ENCODE measurements around the gene MUC20. TPM values are rescaled to one million over a fixed set of nuclear protein-coding genes. Genes with fewer than 3 reads are reported as not detected.

MUC20 gene
- total and polyA plus RNA-seq, 4 donors: 1.1 to 9.7 (median 7.7) TPM

GRCh38 chr3:195761123-195761566 is 40.4 kb downstream of the MUC20 start:
- DNase-seq (ENCODE audit: low spot score): no peak
- TF ChIP-seq RXRA (IDR thresholded peaks at IDR 0.05) (no peak), REST (IDR thresholded peaks at IDR 0.05) (no peak), MAX (IDR thresholded peaks at IDR 0.05) (no peak), SP1 (IDR thresholded peaks at IDR 0.05) (no peak), RAD21 (IDR thresholded peaks at IDR 0.05) (no peak), FOXA2 (IDR thresholded peaks at IDR 0.05) (no peak), CTCF (IDR thresholded peaks at IDR 0.05; ENCODE audit: low read depth, low read length, missing input control) (no peak), NR2F2 (IDR thresholded peaks at IDR 0.05) (no peak), ZBTB33 (IDR thresholded peaks at IDR 0.05) (no peak), EGR1 (IDR thresholded peaks at IDR 0.05; ENCODE audit: low read depth in 2 of 2) (no peak), HNF4A (conservative IDR thresholded peaks at IDR 0.05) (no peak)
- Histone ChIP-seq H3K36me3 (ENCODE audit: control insufficient read depth in 4 of 4, insufficient read depth in 3 of 4, low read depth in 1 of 4, low read length in 3 of 4) (no peaks in the 10 kb centered on the region), H3K9me3 (ENCODE audit: control insufficient read depth in 4 of 4, low read length in 3 of 4) (no peaks in the 10 kb centered on the region), H3K4me3 (ENCODE audit: low read depth in 1 of 3, low read length in 3 of 3) (no peak overlapping the region), H3K27ac (ENCODE audit: low read depth in 1 of 2, low read length in 2 of 2) (no peak overlapping the region), H3K27me3 (ENCODE audit: control insufficient read depth in 4 of 4, insufficient read depth in 4 of 4, low read length in 3 of 4) (peaks cover 0 to 2% (median 0%) of the 10 kb centered on the region in 4 donors), H3K4me1 (ENCODE audit: control insufficient read depth in 4 of 4, insufficient read depth in 4 of 4, low read length in 3 of 4) (peaks cover 0 to 5% (median 0%) of the 10 kb centered on the region in 4 donors), H3K9ac (ENCODE audit: low read depth in 1 of 2, low read length in 2 of 2) (no peak overlapping the region)
- WGBS: 77% methylated on average over 10 of the region's 10 CpGs

GRCh38 chr3:195761567-195762248 is 40.9 kb downstream of the MUC20 start:
- WGBS: 19% methylated on average over 52 of the region's 52 CpGs
- no peak overlapping the region for H3K4me3 ChIP-seq (ENCODE audit: low read depth in 1 of 3, low read length in 3 of 3)
- no peak for DNase-seq (ENCODE audit: low spot score)
- no peak overlapping the region for H3K27ac ChIP-seq (ENCODE audit: low read depth in 1 of 2, low read length in 2 of 2)
- H3K27me3 ChIP-seq (ENCODE audit: control insufficient read depth in 4 of 4, insufficient read depth in 4 of 4, low read length in 3 of 4): peaks cover 0 to 2% (median 0%) of the 10 kb centered on the region in 4 donors
- H3K36me3 ChIP-seq (ENCODE audit: control insufficient read depth in 4 of 4, insufficient read depth in 3 of 4, low read depth in 1 of 4, low read length in 3 of 4): no peaks in the 10 kb centered on the region
- H3K4me1 ChIP-seq (ENCODE audit: control insufficient read depth in 4 of 4, insufficient read depth in 4 of 4, low read length in 3 of 4): peaks cover 0 to 3% (median 0%) of the 10 kb centered on the region in 4 donors
- no peaks in the 10 kb centered on the region for H3K9me3 ChIP-seq (ENCODE audit: control insufficient read depth in 4 of 4, low read length in 3 of 4)
- H3K9ac ChIP-seq (ENCODE audit: low read depth in 1 of 2, low read length in 2 of 2): no peak overlapping the region
- TF ChIP-seq MAX (IDR thresholded peaks at IDR 0.05) (no peak), TAF1 (conservative IDR thresholded peaks at IDR 0.05) (no peak), REST (IDR thresholded peaks at IDR 0.05) (no peak), FOXA1 (IDR thresholded peaks at IDR 0.05) (no peak), ATF3 (IDR thresholded peaks at IDR 0.05) (no peak), JUND (IDR thresholded peaks at IDR 0.05) (no peak), HNF4A (conservative IDR thresholded peaks at IDR 0.05) (no peak), HNF4G (IDR thresholded peaks at IDR 0.05) (no peak), NR2F2 (IDR thresholded peaks at IDR 0.05) (no peak), CTCF (IDR thresholded peaks at IDR 0.05; ENCODE audit: low read depth, low read length, missing input control) (no peak)
